ENCODE measurements around the gene ITGA4. TPM values are rescaled to one million over a fixed set of nuclear protein-coding genes. Genes with fewer than 3 reads are reported as not detected.

Gene ITGA4
- total RNA-seq, 4 donors from 2014 or later, result 0.51 to 112 (median 4.5) TPM

DNA sequence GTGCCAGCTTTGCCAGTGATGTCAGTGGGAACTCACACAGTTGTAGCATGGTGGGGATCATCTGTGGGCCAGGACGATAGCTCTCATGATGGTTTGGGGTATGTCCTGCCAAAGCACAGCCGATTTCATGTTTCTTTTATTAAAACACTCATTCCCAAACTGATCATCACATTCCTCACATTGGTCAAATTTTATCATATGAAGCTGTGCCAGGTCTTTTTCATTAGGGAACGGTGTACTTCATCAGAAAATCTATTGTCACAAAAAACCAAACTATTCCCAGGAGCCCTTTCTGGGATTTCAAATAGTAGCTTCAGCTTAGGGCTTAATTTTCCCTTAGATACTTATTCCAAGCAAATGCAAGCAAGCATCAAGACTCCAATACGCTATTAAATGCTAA lies 42.0 kb downstream of the ITGA4 start:
- no peak overlapping the region for H3K4me3 ChIP-seq
- no peaks in the 10 kb centered on the region for H3K36me3 ChIP-seq
- TF ChIP-seq POLR2A (IDR thresholded peaks at IDR 0.05), result no peak
- TF ChIP-seq, protein P1, sequence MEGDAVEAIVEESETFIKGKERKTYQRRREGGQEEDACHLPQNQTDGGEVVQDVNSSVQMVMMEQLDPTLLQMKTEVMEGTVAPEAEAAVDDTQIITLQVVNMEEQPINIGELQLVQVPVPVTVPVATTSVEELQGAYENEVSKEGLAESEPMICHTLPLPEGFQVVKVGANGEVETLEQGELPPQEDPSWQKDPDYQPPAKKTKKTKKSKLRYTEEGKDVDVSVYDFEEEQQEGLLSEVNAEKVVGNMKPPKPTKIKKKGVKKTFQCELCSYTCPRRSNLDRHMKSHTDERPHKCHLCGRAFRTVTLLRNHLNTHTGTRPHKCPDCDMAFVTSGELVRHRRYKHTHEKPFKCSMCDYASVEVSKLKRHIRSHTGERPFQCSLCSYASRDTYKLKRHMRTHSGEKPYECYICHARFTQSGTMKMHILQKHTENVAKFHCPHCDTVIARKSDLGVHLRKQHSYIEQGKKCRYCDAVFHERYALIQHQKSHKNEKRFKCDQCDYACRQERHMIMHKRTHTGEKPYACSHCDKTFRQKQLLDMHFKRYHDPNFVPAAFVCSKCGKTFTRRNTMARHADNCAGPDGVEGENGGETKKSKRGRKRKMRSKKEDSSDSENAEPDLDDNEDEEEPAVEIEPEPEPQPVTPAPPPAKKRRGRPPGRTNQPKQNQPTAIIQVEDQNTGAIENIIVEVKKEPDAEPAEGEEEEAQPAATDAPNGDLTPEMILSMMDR (IDR thresholded peaks at IDR 0.05), result no peak
- no peaks in the 10 kb centered on the region for H3K27me3 ChIP-seq
- DNase-seq, result no peak
- H3K4me1 ChIP-seq, result no peaks in the 10 kb centered on the region
- intact Hi-C loops (cut with DNase I; ENCODE audit: low total_unique reads), result no loop called here
- no peak overlapping the region for H3K27ac ChIP-seq
- H3K9me3 ChIP-seq, result no peaks in the 10 kb centered on the region

DNA sequence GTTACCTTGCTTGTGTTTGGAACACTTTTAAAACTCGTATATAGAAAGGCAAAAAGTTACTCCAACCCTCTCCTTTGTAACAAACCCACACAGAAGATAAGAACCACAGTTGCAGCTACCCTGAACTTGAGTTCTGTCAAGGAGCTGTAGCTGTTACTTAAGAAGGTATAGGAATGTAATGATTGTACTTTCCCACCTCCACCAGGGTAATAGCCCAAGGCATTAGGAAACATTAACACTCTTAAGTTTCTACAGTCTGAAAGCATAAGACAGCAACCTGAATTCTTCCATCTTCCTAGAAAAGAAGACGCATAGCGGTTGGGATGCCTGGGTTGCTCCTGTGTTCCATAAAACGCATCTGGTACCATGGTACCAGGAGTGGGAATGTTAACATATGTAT lies 43.0 kb downstream of the ITGA4 start:
- Histone ChIP-seq H3K4me3 (no peak overlapping the region), H3K27ac (no peak overlapping the region), H3K4me1 (no peaks in the 10 kb centered on the region), H3K36me3 (no peaks in the 10 kb centered on the region), H3K27me3 (no peaks in the 10 kb centered on the region), H3K9me3 (no peaks in the 10 kb centered on the region)
- DNase-seq, result no peak
- TF ChIP-seq, protein P1 (IDR thresholded peaks at IDR 0.05), result no peak
- TF ChIP-seq POLR2A (IDR thresholded peaks at IDR 0.05), result no peak
- intact Hi-C loops (cut with DNase I; ENCODE audit: low total_unique reads), result no loop called here

- Histone ChIP-seq H3K9me3 (no peaks in the 10 kb centered on the region), H3K4me3 (no peak overlapping the region), H3K27me3 (no peaks in the 10 kb centered on the region), H3K36me3 (no peaks in the 10 kb centered on the region), H3K4me1 (no peaks in the 10 kb centered on the region), H3K27ac (no peak overlapping the region)
- DNase-seq, result no peak
- intact Hi-C loops (cut with DNase I; ENCODE audit: low total_unique reads), result no loop called here
- no peak for TF ChIP-seq POLR2A (IDR thresholded peaks at IDR 0.05)
- TF ChIP-seq, protein P1 (IDR thresholded peaks at IDR 0.05), result no peak
Observed at GRCh38 chr2:181515719-181516118, 58.5 kb downstream of the ITGA4 start.

- TF ChIP-seq POLR2A (IDR thresholded peaks at IDR 0.05), result no peak
- TF ChIP-seq, protein P1 (IDR thresholded peaks at IDR 0.05), result no peak
- intact Hi-C loops (cut with DNase I; ENCODE audit: low total_unique reads), result no loop called here
- Histone ChIP-seq H3K36me3 (no peaks in the 10 kb centered on the region), H3K9me3 (no peaks in the 10 kb centered on the region), H3K27me3 (no peaks in the 10 kb centered on the region), H3K4me3 (no peak overlapping the region), H3K27ac (no peak overlapping the region), H3K4me1 (no peaks in the 10 kb centered on the region)
- DNase-seq, result no peak
Observed at GRCh38 chr2:181516992-181517391, 59.8 kb downstream of the ITGA4 start.

GRCh38 chr2:181517685-181518301 lies 60.6 kb downstream of the ITGA4 start:
- H3K9me3 ChIP-seq, result no peaks in the 10 kb centered on the region
- intact Hi-C loops (cut with DNase I; ENCODE audit: low total_unique reads), result no loop called here
- H3K27ac ChIP-seq, result no peak overlapping the region
- no peak overlapping the region for H3K4me3 ChIP-seq
- H3K36me3 ChIP-seq, result no peaks in the 10 kb centered on the region
- H3K4me1 ChIP-seq, result no peaks in the 10 kb centered on the region
- H3K27me3 ChIP-seq, result no peaks in the 10 kb centered on the region
- DNase-seq, result no peak
- TF ChIP-seq, protein P1 (IDR thresholded peaks at IDR 0.05), result no peak
- TF ChIP-seq POLR2A (IDR thresholded peaks at IDR 0.05), result no peak

All from uterus (tissue), 4 donors.